HG02642 (cell line): ENCODE data around the gene CELF6.
A peak's percentile ranks its signal among the peaks of the same experiment; 100 is the strongest.

ENCODE experiments used
- ATAC-seq: cut with Tn5 transposase; IDR thresholded peaks from one replicate; pipeline ENCODE4 v1.9.1; 2021; ENCODE audit warnings: mild to moderate bottlenecking; ENCODE audit not compliant: unreplicated experiment, poor library complexity

Gene CELF6

GRCh38 chr15:72319360-72319984 lies 485 bp downstream of the CELF6 start:
- peak; percentile 26 for ATAC-seq

GRCh38 chr15:72318408-72318942 lies 1.5 kb downstream of the CELF6 start:
- no peak for ATAC-seq

GRCh38 chr15:72315706-72316370 lies 4.1 kb downstream of the CELF6 start:
- ATAC-seq, result no peak

GRCh38 chr15:72313881-72314280 lies 6.1 kb downstream of the CELF6 start:
- no peak for ATAC-seq

- ATAC-seq, result no peak
Measured at GRCh38 chr15:72313448-72313840, 6.5 kb downstream of the CELF6 start.

GRCh38 chr15:72312605-72313447 lies 7.1 kb downstream of the CELF6 start:
- ATAC-seq, result no peak

GRCh38 chr15:72307026-72307425 lies 12.9 kb downstream of the CELF6 start:
- no peak for ATAC-seq

- ATAC-seq, result no peak
Measured at GRCh38 chr15:72306211-72306785, 13.7 kb downstream of the CELF6 start.

GRCh38 chr15:72304596-72304995 lies 15.4 kb downstream of the CELF6 start:
- no peak for ATAC-seq

- ATAC-seq, result no peak
Measured at GRCh38 chr15:72302955-72303354, 17.0 kb downstream of the CELF6 start.

- no peak for ATAC-seq
Measured at GRCh38 chr15:72289597-72290325, 30.2 kb downstream of the CELF6 start.

- ATAC-seq, result no peak
Measured at GRCh38 chr15:72288796-72289596, 31.0 kb downstream of the CELF6 start.

GRCh38 chr15:72285927-72286516 lies 33.9 kb downstream of the CELF6 start:
- ATAC-seq, result no peak

GRCh38 chr15:72285402-72285801 lies 34.6 kb downstream of the CELF6 start:
- no peak for ATAC-seq

- no peak for ATAC-seq
Measured at GRCh38 chr15:72284781-72285180, 35.2 kb downstream of the CELF6 start.

GRCh38 chr15:72281713-72282112 lies 38.2 kb downstream of the CELF6 start:
- ATAC-seq, result no peak

- no peak for ATAC-seq
Measured at GRCh38 chr15:72280751-72281150, 39.2 kb downstream of the CELF6 start.

GRCh38 chr15:72278737-72279136 lies 41.2 kb downstream of the CELF6 start:
- no peak for ATAC-seq

- ATAC-seq, result no peak
Measured at GRCh38 chr15:72276326-72276700, 43.6 kb downstream of the CELF6 start.
